GM18951 (cell line): ENCODE measurements around the gene RHBDD2.

Source experiments
- POLR2A ChIP-seq: IDR thresholded peaks from 4 replicates; pipeline ENCODE4 v1.6.1; 2011; ENCODE audit warnings: mild to moderate bottlenecking; ENCODE audit not compliant: insufficient read length, insufficient read depth; ENCODE audit errors: extremely low read depth
- in situ Hi-C: fragments of 300-500 bp; cut with MboI; formaldehyde crosslinking; loops from one replicate; pipeline ENCODE4 v1.12.0; 2022; ENCODE audit warnings: low sequenced_read_pairs, mixed read lengths, inconsistent platforms; ENCODE audit not compliant: unreplicated experiment

RHBDD2 gene

DNA sequence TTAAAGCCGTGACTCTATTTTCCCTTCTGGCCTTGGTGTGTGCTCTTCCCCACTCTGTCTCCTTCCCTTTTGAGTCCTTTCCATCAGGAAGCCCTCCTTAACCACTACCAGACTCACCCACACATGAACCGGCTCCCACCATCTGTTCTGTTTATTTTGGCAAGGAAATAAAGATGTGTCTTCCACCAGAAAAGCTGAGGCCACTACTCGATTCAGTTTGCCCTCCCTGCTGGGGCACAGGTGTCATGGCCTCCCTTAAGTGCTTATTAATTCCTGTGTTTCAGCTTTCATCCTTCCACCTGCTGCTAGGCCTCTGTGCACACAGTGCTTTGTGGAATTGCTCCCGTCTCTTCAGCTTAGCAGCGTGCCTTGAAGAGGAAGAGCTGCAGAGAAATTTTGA is 52.8 kb downstream of the RHBDD2 start:
- in situ Hi-C loops = no loop called here

DNA sequence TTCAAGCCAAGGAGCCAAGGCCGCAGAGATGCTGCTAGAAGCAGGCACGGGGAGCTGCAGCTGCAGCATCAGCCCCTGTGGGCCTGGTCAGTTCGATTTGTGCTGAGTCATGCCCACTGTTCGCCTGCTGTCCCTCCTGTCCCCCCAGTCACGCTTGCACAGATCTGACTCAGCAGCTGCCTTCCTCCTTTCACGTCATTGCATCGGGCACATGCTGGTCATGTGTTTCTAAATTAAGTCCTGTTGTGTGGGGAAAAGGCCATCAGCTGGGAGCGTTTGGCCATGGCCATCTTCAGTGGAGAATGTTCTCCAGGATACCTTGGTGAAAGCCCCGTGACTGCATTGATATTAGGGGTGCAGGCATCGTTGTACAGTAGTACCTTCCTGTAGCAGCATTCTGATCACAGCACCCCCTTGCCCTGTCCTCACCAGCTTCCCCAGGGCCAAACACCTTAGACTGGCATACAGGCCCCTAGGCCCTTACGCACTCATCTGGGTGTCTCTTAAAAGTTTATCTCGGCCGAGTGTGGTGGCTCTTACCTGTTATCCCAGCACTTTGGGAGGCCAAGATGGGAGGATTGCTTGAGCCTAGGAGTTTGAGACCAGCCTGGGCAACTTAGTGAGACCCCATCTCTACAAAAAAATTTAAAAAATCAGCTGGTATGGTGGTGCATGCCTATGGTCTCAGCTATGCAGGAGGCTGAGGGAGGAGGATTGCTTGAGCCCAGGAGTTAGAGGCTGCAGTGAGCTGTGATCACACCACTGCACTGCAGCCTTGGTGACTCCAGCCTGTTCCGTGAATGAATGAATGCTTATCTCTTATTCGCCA is 59.3 kb downstream of the RHBDD2 start:
- in situ Hi-C loops = no loop called here
- TF ChIP-seq POLR2A = no peak

More for the DNA sequence above, 52.8 kb downstream of the RHBDD2 start:
- TF ChIP-seq POLR2A = no peak
